OCI-LY3 (cell line): Measurements from ENCODE around the gene LRRC1.

Source experiments
- EZH2phosphoT487 ChIP-seq: fragments of 200-600 bp; shearing (Covaris generic); IDR thresholded peaks from 2 replicates; pipeline ENCODE4 v1.6.1; 2018; ENCODE audit warnings: antibody characterized with exemption, mixed run types, low read depth
- TF ChIP-seq, protein P1 (sequence below): fragments of 200-600, 300-600 bp; sonication (generic); IDR thresholded peaks from 2 replicates; pipeline ENCODE4 v1.5.1; 2014; ENCODE audit warnings: antibody characterized with exemption, low read length, low read depth

DNA sequence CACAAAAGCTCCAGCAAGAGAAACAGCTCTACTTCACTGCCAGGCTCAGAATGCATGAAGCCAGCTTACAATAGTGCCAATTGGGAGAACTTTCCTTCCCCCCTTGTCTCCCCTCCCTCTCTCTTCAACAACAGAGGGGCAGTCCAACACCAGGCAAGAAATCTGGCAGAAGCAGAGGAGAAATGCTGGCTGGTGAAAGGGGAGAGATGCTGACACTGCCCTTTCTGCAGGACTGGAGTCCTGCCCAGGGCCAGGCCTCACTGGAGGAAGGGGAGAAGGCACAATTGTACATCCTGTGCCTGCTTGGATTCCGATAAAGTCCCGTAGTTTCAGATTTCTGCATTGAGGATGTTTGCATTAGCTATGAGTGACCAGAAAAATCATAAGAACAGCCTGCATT, 148.6 kb downstream of the LRRC1 start:
- TF ChIP-seq, protein P1, sequence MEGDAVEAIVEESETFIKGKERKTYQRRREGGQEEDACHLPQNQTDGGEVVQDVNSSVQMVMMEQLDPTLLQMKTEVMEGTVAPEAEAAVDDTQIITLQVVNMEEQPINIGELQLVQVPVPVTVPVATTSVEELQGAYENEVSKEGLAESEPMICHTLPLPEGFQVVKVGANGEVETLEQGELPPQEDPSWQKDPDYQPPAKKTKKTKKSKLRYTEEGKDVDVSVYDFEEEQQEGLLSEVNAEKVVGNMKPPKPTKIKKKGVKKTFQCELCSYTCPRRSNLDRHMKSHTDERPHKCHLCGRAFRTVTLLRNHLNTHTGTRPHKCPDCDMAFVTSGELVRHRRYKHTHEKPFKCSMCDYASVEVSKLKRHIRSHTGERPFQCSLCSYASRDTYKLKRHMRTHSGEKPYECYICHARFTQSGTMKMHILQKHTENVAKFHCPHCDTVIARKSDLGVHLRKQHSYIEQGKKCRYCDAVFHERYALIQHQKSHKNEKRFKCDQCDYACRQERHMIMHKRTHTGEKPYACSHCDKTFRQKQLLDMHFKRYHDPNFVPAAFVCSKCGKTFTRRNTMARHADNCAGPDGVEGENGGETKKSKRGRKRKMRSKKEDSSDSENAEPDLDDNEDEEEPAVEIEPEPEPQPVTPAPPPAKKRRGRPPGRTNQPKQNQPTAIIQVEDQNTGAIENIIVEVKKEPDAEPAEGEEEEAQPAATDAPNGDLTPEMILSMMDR, result no peak
- no peak for TF ChIP-seq EZH2phosphoT487
